SK-N-SH (cell line): ENCODE data around the gene MTARC1.

Experiments used
- NRF1 ChIP-seq: IDR thresholded peaks from 2 replicates; pipeline ENCODE4 v1.6.1; 2012; ENCODE audit warnings: low read depth, mild to moderate bottlenecking, low read length
- POLR2AphosphoS5 ChIP-seq: IDR thresholded peaks from 2 replicates; pipeline ENCODE4 v1.6.1; 2012; ENCODE audit warnings: low read depth, low read length
- RCOR1 ChIP-seq: fragments of 150-350 bp; IDR thresholded peaks from 2 replicates; pipeline ENCODE4 v1.6.1; 2017; ENCODE audit warnings: antibody characterized with exemption, low read length
- SMC3 ChIP-seq: IDR thresholded peaks from 2 replicates; pipeline ENCODE4 v1.6.1; 2012; ENCODE audit warnings: low read depth, low read length, improper control_type of control experiment

DNA sequence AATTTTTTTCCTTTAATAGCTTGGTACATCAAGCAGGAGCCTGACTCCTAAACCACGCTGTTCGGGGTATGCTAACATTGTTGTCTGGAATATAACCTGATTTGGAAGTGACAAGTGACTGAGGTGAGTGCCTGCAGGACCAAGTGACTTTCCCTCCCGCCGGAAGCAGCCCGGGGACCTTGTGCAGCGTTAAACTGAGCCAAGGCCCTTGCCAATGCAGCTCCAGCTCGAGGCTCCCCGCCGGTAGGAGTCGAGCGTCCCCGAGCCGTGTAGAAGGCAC is 716 bp upstream of the MTARC1 start:
- no peak for TF ChIP-seq POLR2AphosphoS5
- no peak for TF ChIP-seq SMC3
- no peak for TF ChIP-seq NRF1
- no peak for TF ChIP-seq RCOR1
